ENCODE results near the gene TUBGCP2.

- TF ChIP-seq, protein P1, sequence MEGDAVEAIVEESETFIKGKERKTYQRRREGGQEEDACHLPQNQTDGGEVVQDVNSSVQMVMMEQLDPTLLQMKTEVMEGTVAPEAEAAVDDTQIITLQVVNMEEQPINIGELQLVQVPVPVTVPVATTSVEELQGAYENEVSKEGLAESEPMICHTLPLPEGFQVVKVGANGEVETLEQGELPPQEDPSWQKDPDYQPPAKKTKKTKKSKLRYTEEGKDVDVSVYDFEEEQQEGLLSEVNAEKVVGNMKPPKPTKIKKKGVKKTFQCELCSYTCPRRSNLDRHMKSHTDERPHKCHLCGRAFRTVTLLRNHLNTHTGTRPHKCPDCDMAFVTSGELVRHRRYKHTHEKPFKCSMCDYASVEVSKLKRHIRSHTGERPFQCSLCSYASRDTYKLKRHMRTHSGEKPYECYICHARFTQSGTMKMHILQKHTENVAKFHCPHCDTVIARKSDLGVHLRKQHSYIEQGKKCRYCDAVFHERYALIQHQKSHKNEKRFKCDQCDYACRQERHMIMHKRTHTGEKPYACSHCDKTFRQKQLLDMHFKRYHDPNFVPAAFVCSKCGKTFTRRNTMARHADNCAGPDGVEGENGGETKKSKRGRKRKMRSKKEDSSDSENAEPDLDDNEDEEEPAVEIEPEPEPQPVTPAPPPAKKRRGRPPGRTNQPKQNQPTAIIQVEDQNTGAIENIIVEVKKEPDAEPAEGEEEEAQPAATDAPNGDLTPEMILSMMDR (IDR thresholded peaks at IDR 0.05) = no peak
- no peak for TF ChIP-seq EP300 (IDR thresholded peaks at IDR 0.05)
- TF ChIP-seq POLR2AphosphoS5 (IDR thresholded peaks at IDR 0.05) = no peak
Observed at GRCh38 chr10:133238466-133238804, 70.2 kb downstream of the TUBGCP2 start.
